GM21737 (cell line): ENCODE data around the gene ASB13.

Source experiments
- ATAC-seq: cut with Tn5 transposase; IDR thresholded peaks from one replicate; pipeline ENCODE4 v1.9.1; 2021; ENCODE audit warnings: mild to moderate bottlenecking, moderate library complexity; ENCODE audit not compliant: unreplicated experiment

ASB13 gene

DNA sequence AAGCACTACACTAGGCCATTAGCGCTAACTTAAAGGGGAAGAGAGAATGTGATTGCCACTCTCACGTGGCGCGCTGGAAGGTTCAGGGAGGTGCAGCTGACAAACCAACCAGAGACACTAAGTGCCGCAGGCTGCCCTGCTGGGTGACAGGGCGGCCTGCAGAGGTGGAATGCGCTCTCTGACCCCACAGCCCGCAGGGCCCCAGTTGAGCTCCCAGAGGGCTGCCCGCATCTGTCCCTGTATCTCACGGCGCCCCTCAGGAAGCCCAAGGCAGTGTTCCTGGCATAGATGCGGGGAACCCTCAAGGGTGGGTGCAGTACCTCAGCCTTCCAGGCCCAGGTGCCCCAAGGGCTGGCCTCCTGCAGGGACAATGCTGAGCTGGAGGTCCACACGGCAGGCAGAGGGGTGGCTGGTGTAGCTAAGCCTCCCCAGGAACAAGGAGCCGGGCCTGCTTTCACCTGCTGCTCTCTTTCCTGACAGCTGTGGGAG is 75.0 kb downstream of the ASB13 start:
- ATAC-seq = no peak

DNA sequence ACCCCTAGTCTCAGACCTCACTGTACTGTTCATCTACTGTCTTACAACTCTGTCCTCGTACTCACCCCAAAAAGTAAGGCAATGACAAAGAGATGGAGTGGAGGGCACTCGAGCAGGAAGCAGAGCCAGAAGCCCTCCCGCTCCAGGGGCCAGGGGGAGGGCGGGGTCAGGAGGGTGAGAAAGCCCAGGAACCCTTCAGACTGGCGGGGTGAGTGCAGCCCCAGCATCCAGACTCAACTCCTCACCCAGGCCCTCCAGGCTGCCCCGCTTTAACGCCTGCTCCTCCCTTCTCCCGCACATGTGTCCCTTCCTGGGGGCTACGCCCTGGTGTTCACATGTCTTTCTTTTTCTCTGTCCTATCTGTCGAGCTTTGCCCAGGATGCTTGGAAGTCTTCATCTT is 75.6 kb downstream of the ASB13 start:
- ATAC-seq = no peak

- ATAC-seq = no peak
Observed at GRCh38 chr10:5589661-5590511, 76.5 kb downstream of the ASB13 start.

GRCh38 chr10:5589011-5589660 is 77.3 kb downstream of the ASB13 start:
- no peak for ATAC-seq
